HepG2 (cell line): ENCODE results near the gene LEF1. TPM values are rescaled to one million over a fixed set of nuclear protein-coding genes. Genes with fewer than 3 reads are reported as not detected.

Experiments
- ATAC-seq: fragments of 200-7000 bp; cut with Tn5 transposase; 3 replicates; pipeline ENCODE4 v1.9.1; 2020; ENCODE audit warnings: mild to moderate bottlenecking, moderate library complexity
- BruUV-seq: library from RNA; stranded (reverse); fragments of 400-500 nt; replicated peaks from 2 replicates; lab custom pipeline; 2021; lab: Mats Ljungman, UMichigan
- CTCF ChIA-PET: fragments of 300-600 bp; formaldehyde crosslinking; extraction: SDS; loops from one replicate; lab custom pipeline; 2021; ENCODE audit warnings: low total read pairs, inconsistent platforms, low intra/inter-chr PET ratio; lab: Yijun Ruan, JAX
- POLR2A ChIA-PET: fragments of 350-600 bp; sonication (Branson Sonifier 250); formaldehyde crosslinking; loops from one replicate; lab custom pipeline; 2020; ENCODE audit warnings: antibody characterized with exemption, inconsistent platforms; lab: Yijun Ruan, JAX
- DNase-seq: peaks from one replicate; pipeline ENCODE4 v3.0.0-alpha.2; 2015; ENCODE audit warnings: low spot score
- FAIRE-seq: peaks from 3 replicates; lab custom pipeline; 2011; peaks lifted over from hg19 to GRCh38; lab: Jason Lieb, UNC
- H2AFZ ChIP-seq: one replicate; pipeline ENCODE4 v1.6.1; 2011; ENCODE audit warnings: low read length, inconsistent platforms
- H3K27ac ChIP-seq: fragments of 300-600 bp; 3 replicates; pipeline ENCODE4 v1.8.0; 2011; ENCODE audit warnings: mixed run types, mild to moderate bottlenecking, mixed read lengths, low read length, inconsistent platforms; ENCODE audit not compliant: insufficient read depth; ENCODE audit errors: extremely low read length
- H3K27me3 ChIP-seq, 2 experiments: fragments of 200-600 bp in 1 of 2; 2 replicates in 1 of 2; 3 replicates in 1 of 2; pipeline versions ENCODE4 v1.6.0 to v1.8.0; 2011; ENCODE audit warnings: low read length in 2 of 2, mild to moderate bottlenecking in 2 of 2, moderate library complexity in 2 of 2, inconsistent platforms in 1 of 2; ENCODE audit not compliant: insufficient read depth in 2 of 2, control insufficient read depth in 1 of 2
- H3K36me3 ChIP-seq, 2 experiments: fragments of 200-600 bp in 1 of 2; replicated peaks in 1 of 2; 2 replicates in 1 of 2; 3 replicates in 1 of 2; pipeline versions ENCODE4 v1.5.1 to v1.8.0; 2011; ENCODE audit warnings: low read length in 2 of 2, inconsistent platforms in 1 of 2; ENCODE audit not compliant: insufficient read depth in 2 of 2, control insufficient read depth in 1 of 2
- H3K4me1 ChIP-seq: 2 replicates; pipeline ENCODE4 v1.5.1; 2012; ENCODE audit warnings: low read length, inconsistent platforms; ENCODE audit not compliant: insufficient read depth
- H3K4me2 ChIP-seq: 2 replicates; pipeline ENCODE4 v1.6.0; 2011; ENCODE audit warnings: low read depth, low read length, inconsistent platforms
- H3K4me3 ChIP-seq, 3 experiments: fragments of 200-600 bp in 1 of 3; sonication (generic), shearing (Covaris generic) in 1 of 3; replicated peaks in 1 of 3; 2 replicates each; pipeline ENCODE4 v1.5.1; 2011 to 2016; ENCODE audit warnings: low read length in 3 of 3, inconsistent platforms in 2 of 3, low read depth in 2 of 3, mild to moderate bottlenecking in 2 of 3, control low read depth in 1 of 3, mixed read lengths in 1 of 3; ENCODE audit not compliant: insufficient read depth in 1 of 3
- H3K79me2 ChIP-seq: one replicate; pipeline ENCODE4 v1.6.1; 2011; ENCODE audit warnings: low read length, inconsistent platforms; ENCODE audit not compliant: insufficient read depth
- H3K9ac ChIP-seq: 2 replicates; pipeline ENCODE4 v1.6.0; 2011; ENCODE audit warnings: mild to moderate bottlenecking, low read depth, low read length, inconsistent platforms; ENCODE audit not compliant: insufficient read depth
- H3K9me3 ChIP-seq: 2 replicates; pipeline ENCODE4 v1.5.1; 2012; ENCODE audit warnings: mild to moderate bottlenecking, low read length
- H4K20me1 ChIP-seq: 2 replicates; pipeline ENCODE4 v1.6.0; 2011; ENCODE audit warnings: inconsistent platforms, mild to moderate bottlenecking, low read length, moderate library complexity; ENCODE audit not compliant: insufficient read depth
- E2F5 ChIP-seq: sonication (generic); formaldehyde crosslinking; conservative IDR thresholded peaks from 2 replicates; pipeline ENCODE4 v1.4.0; 2020; ENCODE audit warnings: missing genetic modification reagents
- ETV6 ChIP-seq: sonication (generic); formaldehyde crosslinking; conservative IDR thresholded peaks from 2 replicates; pipeline ENCODE4 v1.4.0; 2020; ENCODE audit warnings: missing genetic modification reagents
- GABPB1 ChIP-seq: IDR thresholded peaks from 2 replicates; pipeline ENCODE4 v1.6.1; 2016; ENCODE audit warnings: mild to moderate bottlenecking, missing genetic modification reagents, moderate library complexity, missing compliant biosample characterization
- KMT2A ChIP-seq: sonication (generic); formaldehyde crosslinking; IDR thresholded peaks from 2 replicates; pipeline ENCODE4 v1.4.0; 2020; ENCODE audit warnings: missing genetic modification reagents
- NFIB ChIP-seq: sonication (generic); formaldehyde crosslinking; IDR thresholded peaks from 2 replicates; pipeline ENCODE4 v1.9.0; 2021; ENCODE audit warnings: missing genetic modification reagents, mild to moderate bottlenecking, borderline replicate concordance
- NFIC ChIP-seq: IDR thresholded peaks from 2 replicates; pipeline ENCODE4 v1.6.1; 2012; ENCODE audit warnings: mild to moderate bottlenecking, low read length, inconsistent platforms
- NFKBIZ ChIP-seq: IDR thresholded peaks from 2 replicates; pipeline ENCODE4 v1.6.1; 2018; ENCODE audit warnings: missing genetic modification reagents, missing compliant biosample characterization
- SALL2 ChIP-seq: sonication (generic); formaldehyde crosslinking; IDR thresholded peaks from 2 replicates; pipeline ENCODE4 v1.8.1; 2023; ENCODE audit warnings: mild to moderate bottlenecking, missing genetic modification reagents, inconsistent platforms
- SMARCE1 ChIP-seq: fragments of 450-650 bp; IDR thresholded peaks from 2 replicates; pipeline ENCODE4 v1.6.1; 2017; ENCODE audit warnings: borderline replicate concordance
- SRF ChIP-seq: IDR thresholded peaks from 2 replicates; pipeline ENCODE4 v1.6.1; 2011; ENCODE audit warnings: mild to moderate bottlenecking, low read depth, low read length, moderate library complexity
- TFAP4 ChIP-seq: sonication (generic); IDR thresholded peaks from 2 replicates; pipeline ENCODE4 v1.6.1; 2016; ENCODE audit warnings: low read depth, borderline replicate concordance
- TRIM22 ChIP-seq: fragments of 450-650 bp; IDR thresholded peaks from 2 replicates; pipeline ENCODE4 v1.6.1; 2017
- ZBTB10 ChIP-seq: sonication (generic); formaldehyde crosslinking; IDR thresholded peaks from 2 replicates; pipeline ENCODE4 v1.4.0; 2020; ENCODE audit warnings: missing genetic modification reagents, borderline replicate concordance
- ZNF496 ChIP-seq: sonication (generic); formaldehyde crosslinking; IDR thresholded peaks from 2 replicates; pipeline ENCODE4 v1.8.1; 2023; ENCODE audit warnings: mild to moderate bottlenecking, moderate library complexity, missing genetic modification reagents; ENCODE audit not compliant: insufficient replicate concordance
- ZNF550 ChIP-seq: sonication (generic); formaldehyde crosslinking; IDR thresholded peaks from 2 replicates; pipeline ENCODE4 v1.4.0; 2020; ENCODE audit warnings: mild to moderate bottlenecking, missing genetic modification reagents, borderline replicate concordance
- ZNF580 ChIP-seq: IDR thresholded peaks from 2 replicates; pipeline ENCODE4 v1.6.1; 2016; ENCODE audit warnings: low read depth, borderline replicate concordance
- WGBS: methylation state at CpG from one replicate; pipeline ENCODE4 v1.1.6; 2017; ENCODE audit warnings: low lambda C conversion rate; 5-methylcytosine and 5-hydroxymethylcytosine counted together
- in situ Hi-C: cut with HindIII; loops from 2 replicates; pipeline ENCODE4 v1.10.0; 2017; ENCODE audit warnings: low pct_unique_long_range_greater_than_20kb; ENCODE audit not compliant: extremely low pct_ligation_motif_present
- intact Hi-C: fragments of 100-400 bp; cut with micrococcal nuclease; formaldehyde crosslinking; loops from one replicate; pipeline ENCODE4 v1.10.0; 2022; ENCODE audit not compliant: unreplicated experiment
- polyA plus RNA-seq, 8 experiments: library from polyadenylated mRNA; depleted of rRNA in 3 of 8; stranded (reverse) in 7 of 8; unstranded in 1 of 8; fragments of >200 nt; fragmentation: Illumina TruSeq in 4 of 8; extraction: Trizol in 4 of 8; gene quantifications; 2 replicates each; pipeline versions ENCODE4 v1.2.1 to v1.2.3, GENCODE V29; 2011 to 2016; ENCODE audit warnings: low read depth in 4 of 8, missing spikeins in 1 of 8, mixed read lengths in 1 of 8; ENCODE audit not compliant: insufficient read depth in 1 of 8
- total RNA-seq, 5 experiments: library from RNA; depleted of rRNA; stranded (reverse); fragments of >200 nt; fragmentation: Illumina TruSeq; extraction: Trizol; gene quantifications; 2 replicates each; pipeline ENCODE4 v1.2.3, GENCODE V29; 2016; ENCODE audit warnings: low read depth in 1 of 5

LEF1 gene
- total and polyA plus RNA-seq, 2 of the 13 experiments (the other 11 are each of a cell fraction or from before 2014, with no cell fraction given) = 0.22 to 0.29 TPM

GRCh38 chr4:108172753-108173598 lies 4.2 kb upstream of the LEF1 start (continued):
- TF ChIP-seq E2F5 (no peak), SMARCE1 (no peak), SRF (peak; percentile 90), ZNF550 (CRISPR knock-in tag) (no peak), GABPB1 (peak; percentile 55), TFAP4 (peak; percentile 65; the same call in 1 of the 2 replicates)

- no peaks in the 10 kb centered on the region for H4K20me1 ChIP-seq
- H3K4me2 ChIP-seq = no peak overlapping the region
- intact Hi-C loops = no loop called here
- no peaks in the 10 kb centered on the region for H3K36me3 ChIP-seq
- ATAC-seq (no peak), FAIRE-seq (no peak), DNase-seq (no peak)
- no peaks in the 10 kb centered on the region for H3K79me2 ChIP-seq
- no peak for TF ChIP-seq ZBTB10 (CRISPR knock-in tag)
- TF ChIP-seq TRIM22 = no peak
- no peak for TF ChIP-seq NFIC
- no peak for TF ChIP-seq ETV6 (CRISPR knock-in tag)
- TF ChIP-seq NFIB (CRISPR knock-in tag) = no peak
- TF ChIP-seq ZNF580 = no peak
- TF ChIP-seq ZNF550 (CRISPR knock-in tag) = no peak
- no peak for TF ChIP-seq ZNF496 (CRISPR knock-in tag)
- TF ChIP-seq KMT2A (CRISPR knock-in tag) = no peak
- no peak for TF ChIP-seq NFKBIZ (CRISPR knock-in tag)
- no peak for TF ChIP-seq SALL2 (CRISPR knock-in tag)
- H3K4me3 ChIP-seq = no peak overlapping the region
- ChIA-PET POLR2A (no interaction called here), CTCF (no interaction called here)
- no peak overlapping the region for H3K9ac ChIP-seq
- BruUV-seq = no TSS peak
- in situ Hi-C loops = no loop called here
- H3K9me3 ChIP-seq = no peaks in the 10 kb centered on the region
- peaks cover 11% of the 10 kb centered on the region for H3K4me1 ChIP-seq
- no peak overlapping the region for H3K27ac ChIP-seq
- peaks cover 6 to 39% of the 10 kb centered on the region in 2 experiments; a peak in 4 of 5 replicates for H3K27me3 ChIP-seq
- 81% methylated on average over 12 of the region's 43 CpGs for WGBS
- no peak overlapping the region for H2AFZ ChIP-seq
Measured at GRCh38 chr4:108172231-108172752, 3.6 kb upstream of the LEF1 start.
